ENCODE data around the gene SSUH2.

Gene SSUH2

DNA sequence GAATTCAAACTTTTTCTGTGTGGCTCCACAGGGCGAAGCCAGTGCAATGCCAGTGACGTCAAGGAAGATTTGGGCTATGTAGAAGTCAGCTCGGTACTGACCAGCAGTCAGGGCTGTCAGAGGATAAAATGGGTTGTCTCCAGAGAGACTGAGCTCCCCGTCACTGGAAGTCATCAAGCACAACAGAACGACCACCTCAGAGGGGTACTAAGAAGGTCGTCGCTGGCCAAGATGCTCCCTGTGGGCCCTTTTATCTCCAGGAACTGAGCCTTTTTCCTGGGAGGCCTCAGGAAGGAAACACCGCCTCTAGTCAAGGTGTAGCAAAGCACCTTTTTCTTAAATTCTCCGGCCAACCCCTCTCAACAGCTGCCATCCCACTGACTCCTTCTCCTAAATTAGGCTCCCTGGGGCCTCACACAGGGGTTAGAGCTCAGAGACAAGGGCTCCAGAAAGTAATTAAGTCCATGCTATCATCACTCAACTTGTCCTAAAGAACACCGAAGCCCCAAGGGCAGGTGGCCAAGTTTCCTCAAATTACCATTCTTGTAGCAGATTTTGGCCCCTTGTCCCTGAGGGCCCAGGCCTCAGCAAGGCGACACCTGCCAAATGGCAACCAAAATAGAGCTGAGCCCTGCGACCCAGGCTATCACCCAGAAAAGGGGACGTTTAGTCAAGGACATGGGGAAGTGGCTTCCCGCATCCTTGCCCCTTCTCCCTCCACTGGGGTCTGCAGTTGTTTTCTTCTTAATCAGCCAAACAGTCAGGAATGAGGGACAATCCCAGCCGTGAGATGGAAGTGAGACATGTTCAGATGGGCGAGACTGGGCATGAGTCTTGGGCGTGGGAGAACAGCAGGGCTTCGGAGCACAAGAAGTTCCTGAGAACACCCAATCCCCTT is 48.0 kb downstream of the SSUH2 start:
- TF ChIP-seq, protein P1, sequence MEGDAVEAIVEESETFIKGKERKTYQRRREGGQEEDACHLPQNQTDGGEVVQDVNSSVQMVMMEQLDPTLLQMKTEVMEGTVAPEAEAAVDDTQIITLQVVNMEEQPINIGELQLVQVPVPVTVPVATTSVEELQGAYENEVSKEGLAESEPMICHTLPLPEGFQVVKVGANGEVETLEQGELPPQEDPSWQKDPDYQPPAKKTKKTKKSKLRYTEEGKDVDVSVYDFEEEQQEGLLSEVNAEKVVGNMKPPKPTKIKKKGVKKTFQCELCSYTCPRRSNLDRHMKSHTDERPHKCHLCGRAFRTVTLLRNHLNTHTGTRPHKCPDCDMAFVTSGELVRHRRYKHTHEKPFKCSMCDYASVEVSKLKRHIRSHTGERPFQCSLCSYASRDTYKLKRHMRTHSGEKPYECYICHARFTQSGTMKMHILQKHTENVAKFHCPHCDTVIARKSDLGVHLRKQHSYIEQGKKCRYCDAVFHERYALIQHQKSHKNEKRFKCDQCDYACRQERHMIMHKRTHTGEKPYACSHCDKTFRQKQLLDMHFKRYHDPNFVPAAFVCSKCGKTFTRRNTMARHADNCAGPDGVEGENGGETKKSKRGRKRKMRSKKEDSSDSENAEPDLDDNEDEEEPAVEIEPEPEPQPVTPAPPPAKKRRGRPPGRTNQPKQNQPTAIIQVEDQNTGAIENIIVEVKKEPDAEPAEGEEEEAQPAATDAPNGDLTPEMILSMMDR (IDR thresholded peaks at IDR 0.05; ENCODE audit: low read depth, low read length), result no peak
- Histone ChIP-seq H3K4me3 (ENCODE audit: low read depth, low read length) (no peak overlapping the region), H3K27me3 (ENCODE audit: insufficient read depth, low read depth, severe bottlenecking) (no peaks in the 10 kb centered on the region), H3K36me3 (no peaks in the 10 kb centered on the region), H3K27ac (no peak overlapping the region), H3K9me3 (ENCODE audit: severe bottlenecking) (no peaks in the 10 kb centered on the region)
- no peak for DNase-seq

DNA sequence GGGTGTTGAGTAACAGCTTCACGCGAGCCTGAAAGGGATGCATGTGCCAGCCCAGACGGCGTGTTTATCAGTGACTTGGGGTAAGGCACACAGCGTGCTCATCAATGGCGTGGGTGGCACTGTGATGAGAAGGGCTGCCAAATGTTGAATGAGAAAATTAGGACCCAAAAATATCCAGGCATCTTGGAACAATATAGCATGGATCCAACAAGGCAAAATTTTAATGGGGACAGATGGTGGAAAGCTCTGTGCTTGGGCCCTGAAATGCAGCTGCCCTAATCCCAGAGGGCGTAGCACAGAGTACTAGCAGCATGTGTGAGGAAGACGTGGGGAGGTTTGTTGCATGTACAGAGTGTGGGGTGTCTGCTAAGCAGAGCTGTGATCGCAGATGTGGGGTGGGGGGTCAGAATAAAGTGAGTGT is 48.9 kb downstream of the SSUH2 start:
- no peaks in the 10 kb centered on the region for H3K36me3 ChIP-seq
- TF ChIP-seq, protein P1 (IDR thresholded peaks at IDR 0.05; ENCODE audit: low read depth, low read length), result no peak
- H3K27ac ChIP-seq, result no peak overlapping the region
- DNase-seq, result no peak
- H3K27me3 ChIP-seq (ENCODE audit: insufficient read depth, low read depth, severe bottlenecking), result no peaks in the 10 kb centered on the region
- H3K4me3 ChIP-seq (ENCODE audit: low read depth, low read length), result no peak overlapping the region
- H3K9me3 ChIP-seq (ENCODE audit: severe bottlenecking), result no peaks in the 10 kb centered on the region

DNA sequence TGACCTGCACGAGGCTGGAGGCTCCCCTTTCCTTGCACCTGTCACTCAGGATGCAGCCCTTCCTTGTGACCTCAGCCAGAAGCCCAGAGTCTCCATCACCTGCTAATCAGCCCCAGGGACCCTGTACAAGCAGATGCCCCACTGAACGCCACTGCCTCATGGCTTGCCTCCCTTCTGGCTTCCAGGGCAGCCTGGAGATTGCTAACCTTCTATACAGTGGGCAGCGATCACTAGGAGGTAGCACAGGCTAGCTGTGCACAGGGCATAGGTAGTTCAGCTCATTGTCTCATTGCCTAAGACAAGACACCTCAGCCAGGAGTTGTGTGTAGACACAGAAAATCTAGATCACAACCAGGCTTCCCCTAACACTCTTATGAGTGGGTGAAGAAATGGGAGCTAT is 49.3 kb downstream of the SSUH2 start:
- Histone ChIP-seq H3K9me3 (ENCODE audit: severe bottlenecking) (no peaks in the 10 kb centered on the region), H3K4me3 (ENCODE audit: low read depth, low read length) (no peak overlapping the region), H3K36me3 (no peaks in the 10 kb centered on the region), H3K27me3 (ENCODE audit: insufficient read depth, low read depth, severe bottlenecking) (no peaks in the 10 kb centered on the region), H3K27ac (no peak overlapping the region)
- DNase-seq, result no peak
- TF ChIP-seq, protein P1 (IDR thresholded peaks at IDR 0.05; ENCODE audit: low read depth, low read length), result no peak

DNA sequence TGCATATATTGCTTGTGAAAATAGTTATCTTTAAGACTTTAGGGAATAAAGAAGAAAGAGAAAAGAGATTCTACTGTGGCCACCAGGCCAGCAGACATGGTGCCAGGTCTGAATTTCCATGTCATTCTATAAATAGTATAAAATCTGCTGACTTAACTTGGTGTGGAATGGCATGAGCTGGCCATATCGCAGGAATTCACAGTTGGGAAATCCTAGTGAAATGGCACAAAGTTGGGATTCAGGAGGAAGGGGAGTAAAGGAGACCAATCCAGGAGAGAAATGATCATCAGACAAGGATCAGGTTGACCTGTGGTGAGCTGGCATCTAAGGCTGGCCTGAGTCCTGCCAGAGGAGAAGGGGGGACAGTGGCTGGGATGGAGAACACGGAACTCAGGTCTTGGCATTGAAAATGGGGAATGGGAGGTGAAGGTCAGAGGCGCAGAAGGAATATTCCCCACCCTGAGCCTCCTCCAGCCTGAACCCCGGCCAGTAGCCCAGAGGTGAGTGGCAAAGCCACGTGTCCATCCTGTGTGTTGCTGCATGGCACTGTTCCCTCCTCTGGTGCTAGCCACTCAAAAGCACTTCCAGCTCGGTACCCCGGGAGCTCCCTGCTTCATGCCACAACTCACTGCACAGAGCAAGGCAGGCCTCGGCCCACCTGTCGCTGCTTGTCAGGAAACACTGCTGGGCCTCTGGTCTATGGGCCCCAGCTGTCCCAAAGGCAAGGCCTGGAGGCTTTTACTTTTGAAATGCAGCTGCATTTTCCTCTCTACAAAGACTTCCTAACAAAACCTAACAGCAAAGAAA is 51.4 kb downstream of the SSUH2 start:
- no peak for DNase-seq
- Histone ChIP-seq H3K27ac (no peak overlapping the region), H3K27me3 (ENCODE audit: insufficient read depth, low read depth, severe bottlenecking) (no peaks in the 10 kb centered on the region), H3K9me3 (ENCODE audit: severe bottlenecking) (no peaks in the 10 kb centered on the region), H3K4me3 (ENCODE audit: low read depth, low read length) (no peak overlapping the region), H3K36me3 (no peaks in the 10 kb centered on the region)
- TF ChIP-seq, protein P1 (IDR thresholded peaks at IDR 0.05; ENCODE audit: low read depth, low read length), result no peak

DNA sequence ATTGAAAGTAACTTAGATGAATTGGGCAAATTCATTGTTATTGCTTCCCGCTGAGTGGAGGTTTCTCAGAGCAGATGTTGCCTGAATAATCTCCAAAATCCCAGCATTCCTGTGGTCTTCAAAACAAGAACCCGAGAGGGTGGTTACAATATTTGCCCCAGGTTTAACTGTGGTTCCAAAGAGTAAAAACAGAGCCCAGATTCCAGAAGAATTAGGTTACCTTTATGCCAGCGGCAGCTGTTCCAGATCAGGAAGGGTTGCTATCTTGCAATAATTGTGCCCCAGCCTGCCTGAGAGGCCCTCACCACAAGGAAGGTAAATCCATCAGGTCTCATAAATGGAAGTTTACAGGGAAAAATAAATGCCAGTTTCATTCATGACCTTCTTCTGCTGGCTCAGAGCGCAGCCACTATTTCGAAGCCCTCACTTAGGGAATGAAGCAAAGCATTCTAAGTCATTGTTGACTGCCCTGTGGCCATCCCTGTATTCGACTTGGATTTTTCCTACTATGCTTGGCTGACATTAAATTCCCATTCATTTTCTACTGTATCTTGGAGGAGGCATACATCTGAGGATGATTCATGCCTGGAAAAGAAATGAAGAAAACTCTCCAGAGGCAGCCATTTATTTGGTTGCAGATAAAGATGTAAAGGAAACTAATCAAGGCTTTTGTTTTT is 54.6 kb downstream of the SSUH2 start:
- no peaks in the 10 kb centered on the region for H3K27me3 ChIP-seq (ENCODE audit: insufficient read depth, low read depth, severe bottlenecking)
- no peaks in the 10 kb centered on the region for H3K36me3 ChIP-seq
- TF ChIP-seq, protein P1 (IDR thresholded peaks at IDR 0.05; ENCODE audit: low read depth, low read length), result no peak
- no peaks in the 10 kb centered on the region for H3K9me3 ChIP-seq (ENCODE audit: severe bottlenecking)
- no peak overlapping the region for H3K4me3 ChIP-seq (ENCODE audit: low read depth, low read length)
- no peak overlapping the region for H3K27ac ChIP-seq
- no peak for DNase-seq

All from WERI-Rb-1 (cell line).